Spinal cord (tissue), 10 donors: ENCODE results near the gene GLYR1. TPM values are rescaled to one million over a fixed set of nuclear protein-coding genes. Genes with fewer than 3 reads are reported as not detected.

Experiments
- DNase-seq, 6 donors: peaks; one replicate each; pipeline versions ENCODE4 v3.0.0 to v3.0.0-alpha.2; 2013 to 2015; ENCODE audit warnings: low spot score in 6 of 6, low read depth in 4 of 6
- H3K27ac ChIP-seq: one replicate; pipeline ENCODE4 v1.5.1; 2013; ENCODE audit warnings: low read depth, low read length, control low read depth
- H3K27me3 ChIP-seq: one replicate; pipeline ENCODE4 v1.6.1; 2013; ENCODE audit warnings: low read length; ENCODE audit not compliant: control insufficient read depth, insufficient read depth
- H3K36me3 ChIP-seq: one replicate; pipeline ENCODE4 v1.6.1; 2013; ENCODE audit warnings: low read length; ENCODE audit not compliant: control insufficient read depth, insufficient read depth
- H3K4me1 ChIP-seq: one replicate; pipeline ENCODE4 v1.6.1; 2013; ENCODE audit warnings: low read length; ENCODE audit not compliant: control insufficient read depth, insufficient read depth
- H3K4me3 ChIP-seq: one replicate; pipeline ENCODE4 v1.5.1; 2013; ENCODE audit warnings: low read depth, low read length, control low read depth
- H3K9me3 ChIP-seq: one replicate; pipeline ENCODE4 v1.6.1; 2013; ENCODE audit warnings: low read length; ENCODE audit not compliant: control insufficient read depth, insufficient read depth
- WGBS: methylation state at CpG from one replicate; pipeline ENCODE4 v1.1.5; 2013; ENCODE audit warnings: missing lambda C conversion rate; ENCODE audit not compliant: insufficient coverage; 5-methylcytosine and 5-hydroxymethylcytosine counted together
- polyA plus RNA-seq, 2 donors: library from polyadenylated mRNA; unstranded; fragments of 120-200 nt; gene quantifications; one replicate each; pipeline ENCODE4 v1.2.1, GENCODE V29; 2013; ENCODE audit not compliant: insufficient read length in 2 of 2
- total RNA-seq, 2 donors: library from RNA; depleted of rRNA in 1 of 2; stranded (reverse); fragments of 120-200 nt in 1 of 2; fragments of >200 nt in 1 of 2; gene quantifications; one replicate each; pipeline versions ENCODE4 v1.2.3 to v1.2.4, GENCODE V29; 2013 to 2014
- donor health status: healthy.

Gene GLYR1
- total and polyA plus RNA-seq, 4 donors: 52.5 to 134 (median 80.3) TPM

DNA sequence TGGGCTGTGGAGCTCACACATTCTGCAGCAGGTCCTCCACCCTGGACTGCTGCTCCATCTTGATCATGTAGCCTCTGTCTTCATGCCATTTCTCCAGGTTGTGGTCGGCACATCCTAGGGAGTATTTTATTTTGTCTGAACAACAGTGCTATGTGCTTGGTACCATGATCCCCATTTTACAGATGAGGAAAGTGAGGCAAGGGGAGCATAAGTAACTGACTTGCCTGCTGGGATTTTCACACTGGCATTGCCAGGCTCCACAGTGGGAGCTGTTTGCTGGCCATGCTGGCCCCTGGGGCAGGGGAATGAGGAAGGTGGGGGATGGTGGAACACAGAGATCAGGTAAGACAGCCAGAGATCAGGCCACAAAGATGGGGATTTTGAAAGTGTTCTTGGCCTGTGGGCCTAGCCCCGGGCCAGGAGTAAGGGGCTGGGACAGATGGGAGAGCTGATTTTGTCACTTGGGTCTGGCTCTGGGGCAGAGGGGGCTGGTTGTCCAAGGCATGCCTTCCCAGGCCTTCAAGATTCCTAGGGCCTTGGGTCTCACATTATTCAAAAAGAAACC is 70.9 kb downstream of the GLYR1 start:
- no peaks in the 10 kb centered on the region for H3K9me3 ChIP-seq
- no peak for DNase-seq
- WGBS: 94% methylated on average over 2 of the region's 2 CpGs
- no peaks in the 10 kb centered on the region for H3K36me3 ChIP-seq
- no peaks in the 10 kb centered on the region for H3K27me3 ChIP-seq
- H3K27ac ChIP-seq: no peak overlapping the region
- H3K4me1 ChIP-seq: no peaks in the 10 kb centered on the region
- H3K4me3 ChIP-seq: no peak overlapping the region

DNA sequence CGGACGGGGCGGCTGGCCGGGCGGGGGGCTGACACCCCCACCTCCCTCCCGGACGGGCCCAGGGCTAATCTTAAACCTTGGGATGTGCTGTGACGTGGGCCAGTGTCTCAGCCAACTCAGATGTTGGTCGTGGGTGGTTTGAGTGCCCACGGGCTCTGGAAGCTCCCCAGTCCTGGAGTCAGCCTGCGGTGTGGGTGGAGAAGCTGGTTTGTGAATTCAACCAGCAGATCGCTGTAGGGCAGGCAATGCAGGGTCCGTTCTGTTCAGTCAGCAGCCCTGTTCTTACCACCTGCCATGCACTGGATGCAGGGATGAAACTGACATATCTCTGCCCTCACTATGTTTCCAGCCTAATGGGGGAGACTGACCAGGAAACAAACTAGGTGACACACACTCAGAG is 72.1 kb downstream of the GLYR1 start:
- Histone ChIP-seq H3K27me3 (no peaks in the 10 kb centered on the region), H3K27ac (no peak overlapping the region), H3K4me1 (no peaks in the 10 kb centered on the region), H3K36me3 (no peaks in the 10 kb centered on the region), H3K9me3 (no peaks in the 10 kb centered on the region), H3K4me3 (no peak overlapping the region)
- WGBS: 85% methylated on average over 8 of the region's 13 CpGs
- DNase-seq: no peak

DNA sequence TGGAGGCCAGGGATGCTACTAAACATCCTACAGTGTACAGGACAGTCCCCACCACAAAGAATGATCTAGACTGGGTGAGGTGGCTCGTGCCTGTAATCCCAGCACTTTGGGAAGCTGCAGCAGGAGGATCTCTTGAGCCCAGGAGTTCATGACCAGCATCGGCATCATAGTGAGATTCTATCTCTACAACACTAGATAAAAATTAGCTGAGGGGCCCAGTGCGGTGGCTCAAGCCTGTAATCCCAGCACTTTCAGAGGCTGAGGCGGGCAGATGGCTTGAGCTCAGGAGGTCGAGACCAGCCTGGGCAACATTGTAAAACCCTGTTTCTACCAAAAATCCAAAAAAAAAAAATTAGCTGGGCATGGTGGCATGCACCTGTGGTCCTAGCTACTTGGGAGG is 74.7 kb downstream of the GLYR1 start:
- peaks cover 18% of the 10 kb centered on the region for H3K4me1 ChIP-seq
- DNase-seq: no peak
- H3K9me3 ChIP-seq: no peaks in the 10 kb centered on the region
- no peaks in the 10 kb centered on the region for H3K27me3 ChIP-seq
- no peaks in the 10 kb centered on the region for H3K36me3 ChIP-seq
- H3K27ac ChIP-seq: no peak overlapping the region
- H3K4me3 ChIP-seq: no peak overlapping the region
- WGBS: 93% methylated on average over 3 of the region's 5 CpGs

DNA sequence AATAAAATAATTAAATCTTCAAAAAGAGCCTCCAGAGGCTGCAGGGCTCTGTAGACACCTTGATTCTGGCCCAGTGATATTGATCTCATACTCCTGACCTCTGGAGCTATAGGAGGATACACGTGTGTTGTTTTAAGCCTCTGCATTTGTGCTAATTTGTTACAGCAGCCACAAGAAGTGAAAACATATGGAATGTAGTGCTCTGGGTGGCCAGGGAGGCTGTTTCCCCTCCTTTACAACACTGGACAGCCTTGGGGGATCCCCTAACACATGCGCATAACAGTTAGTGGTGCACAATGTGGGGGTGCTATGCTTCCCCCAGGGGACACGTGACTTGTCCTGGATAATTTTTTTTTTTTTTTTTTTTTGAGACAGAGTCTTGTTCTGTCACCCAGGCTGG is 75.4 kb downstream of the GLYR1 start:
- H3K4me1 ChIP-seq: peaks cover 21% of the 10 kb centered on the region
- H3K27me3 ChIP-seq: no peaks in the 10 kb centered on the region
- no peaks in the 10 kb centered on the region for H3K9me3 ChIP-seq
- H3K36me3 ChIP-seq: no peaks in the 10 kb centered on the region
- WGBS: 67% methylated on average over 1 of the region's 3 CpGs
- no peak overlapping the region for H3K4me3 ChIP-seq
- H3K27ac ChIP-seq: no peak overlapping the region
- no peak for DNase-seq

DNA sequence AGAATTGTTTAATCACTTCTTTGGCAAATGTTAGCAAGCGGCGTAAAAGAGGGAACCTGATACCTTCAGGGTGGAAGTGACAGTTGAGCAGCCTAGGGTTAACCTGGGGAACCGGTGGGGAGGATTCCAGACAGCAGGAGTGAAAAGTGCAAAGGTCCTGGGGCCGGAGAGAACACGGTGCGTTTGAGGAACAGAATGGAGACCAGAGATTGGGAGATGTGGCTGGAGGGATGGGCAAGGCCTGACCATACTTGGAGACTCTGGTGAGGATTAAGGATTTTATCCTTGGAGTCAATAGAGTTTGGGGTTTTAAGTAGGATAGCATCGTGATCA is 77.8 kb downstream of the GLYR1 start:
- DNase-seq: no peak
- Histone ChIP-seq H3K36me3 (peaks cover 15% of the 10 kb centered on the region), H3K4me3 (no peak overlapping the region), H3K9me3 (no peaks in the 10 kb centered on the region), H3K4me1 (peaks cover 36% of the 10 kb centered on the region), H3K27ac (no peak overlapping the region), H3K27me3 (no peaks in the 10 kb centered on the region)
- 70% methylated on average over 7 of the region's 7 CpGs for WGBS

DNA sequence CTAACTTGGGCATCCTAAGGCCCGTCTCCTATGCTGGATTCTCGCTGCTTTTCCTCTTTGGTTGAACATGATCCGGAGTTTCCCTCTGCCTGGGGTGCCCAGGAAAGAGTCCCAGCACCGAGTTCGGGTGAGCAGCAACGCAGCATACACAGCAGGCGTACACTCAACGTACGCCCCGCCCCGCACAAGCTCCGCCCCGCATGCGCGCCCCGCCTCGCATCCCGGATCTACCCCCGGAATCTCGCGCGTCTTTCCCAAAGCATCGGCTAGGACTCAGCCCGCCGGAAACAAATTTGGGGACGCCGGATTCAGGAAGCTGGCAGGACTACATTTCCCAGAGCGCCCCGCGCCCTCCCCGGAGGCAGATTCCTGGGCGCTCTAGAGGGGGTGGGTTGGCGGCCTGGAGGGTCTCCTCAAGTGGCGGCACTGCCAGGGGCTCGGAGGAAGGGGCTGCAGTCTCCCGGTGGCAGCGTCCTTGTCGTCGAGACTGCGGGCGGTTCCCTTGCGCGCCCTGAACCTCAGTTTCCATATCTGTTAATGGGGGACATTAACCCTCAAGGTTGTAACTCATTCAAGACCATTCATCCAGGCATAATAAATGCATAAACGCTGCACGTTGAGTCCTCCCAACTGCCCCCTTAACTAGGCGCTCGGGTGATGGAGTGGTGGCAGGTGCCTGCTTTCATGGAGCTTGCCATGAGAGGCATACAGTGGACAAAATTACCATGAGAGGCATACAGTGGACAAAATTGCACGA is 78.4 kb downstream of the GLYR1 start:
- WGBS: 2% methylated on average over 36 of the region's 48 CpGs
- no peaks in the 10 kb centered on the region for H3K27me3 ChIP-seq
- peak overlapping the region; percentile 72 for H3K4me3 ChIP-seq
- H3K4me1 ChIP-seq: peaks cover 36% of the 10 kb centered on the region
- H3K36me3 ChIP-seq: peaks cover 20% of the 10 kb centered on the region
- H3K27ac ChIP-seq: peak overlapping the region; percentile 87
- no peaks in the 10 kb centered on the region for H3K9me3 ChIP-seq
- DNase-seq: peak; percentile 83 to 99 (median 94)

DNA sequence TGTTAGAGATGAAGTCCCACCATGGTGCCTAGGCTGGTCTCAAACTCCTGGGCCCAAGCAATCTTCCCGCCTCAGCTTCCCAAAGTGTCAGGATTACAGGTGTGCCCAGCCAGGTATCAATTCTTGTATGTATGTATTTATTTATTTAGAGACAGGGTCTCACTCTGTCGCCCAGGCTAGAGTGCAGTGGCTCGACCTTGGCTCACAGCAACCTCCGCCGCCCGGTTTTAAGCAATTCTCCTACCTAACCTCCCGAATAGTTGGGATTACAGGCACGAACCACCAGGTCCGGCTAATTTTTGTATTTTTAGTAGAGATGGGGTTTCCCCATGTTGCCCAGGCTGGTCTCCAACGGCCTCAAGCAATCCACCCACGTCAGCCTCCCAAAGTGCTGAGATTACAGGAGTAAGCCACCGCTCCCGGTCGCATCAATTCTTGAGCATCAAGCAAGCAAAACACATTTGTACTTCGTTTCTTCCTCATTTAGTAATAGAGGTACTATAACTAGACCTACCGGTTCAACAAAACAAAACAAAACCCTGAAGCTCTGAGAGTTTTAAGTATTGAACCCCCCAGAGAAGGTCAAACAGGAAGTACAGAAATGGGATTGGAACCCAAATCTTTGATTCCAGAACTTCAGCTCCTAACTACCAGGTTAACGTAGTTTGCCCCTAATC is 79.1 kb downstream of the GLYR1 start:
- H3K4me3 ChIP-seq: peak overlapping the region; percentile 72
- no peaks in the 10 kb centered on the region for H3K9me3 ChIP-seq
- WGBS: 49% methylated on average over 3 of the region's 17 CpGs
- H3K36me3 ChIP-seq: peaks cover 27% of the 10 kb centered on the region
- H3K27me3 ChIP-seq: no peaks in the 10 kb centered on the region
- H3K27ac ChIP-seq: peak overlapping the region; percentile 87
- peak in 1 of 6 donors; percentile 46 for DNase-seq
- H3K4me1 ChIP-seq: peaks cover 36% of the 10 kb centered on the region

DNA sequence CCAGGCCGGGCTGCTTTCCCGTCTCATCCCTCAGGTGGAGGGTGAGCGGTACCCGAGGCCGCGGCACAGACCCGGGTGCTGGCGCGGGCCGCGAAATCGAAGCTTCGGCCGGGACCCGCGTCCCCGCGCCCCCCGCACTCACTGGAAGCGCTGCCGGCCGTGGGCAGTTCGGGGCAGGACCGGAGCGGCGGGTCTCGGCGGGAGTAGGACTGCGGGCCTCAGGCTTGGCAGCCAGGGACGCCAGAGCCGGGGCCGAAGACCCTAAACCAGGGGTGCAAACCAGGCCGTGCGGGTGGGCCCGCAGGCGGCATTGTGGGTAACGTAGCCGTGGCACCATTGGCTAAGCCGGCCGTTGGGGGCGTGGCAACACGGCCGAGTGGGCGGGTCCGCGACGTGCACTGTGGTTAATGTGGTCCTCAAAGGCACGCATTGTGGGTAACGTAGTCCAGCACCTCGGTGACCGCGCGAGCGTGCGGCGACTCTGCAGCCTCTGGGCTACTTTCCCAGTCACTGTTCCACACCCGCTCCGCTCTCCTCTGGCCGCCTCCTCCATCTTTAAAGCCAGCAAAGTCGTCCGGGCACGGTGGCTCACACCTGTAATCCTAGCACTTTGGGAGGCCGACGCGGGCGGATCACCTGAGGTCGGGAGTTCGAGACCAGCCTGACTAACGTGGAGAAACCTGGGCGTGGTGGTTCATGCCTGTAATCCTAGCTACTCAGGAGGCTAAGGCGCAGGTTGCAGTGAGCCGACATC is 80.0 kb downstream of the GLYR1 start, which contains the start of gene ZNF500:
Gene ZNF500, minus strand, starts transcription at position 288 of the 754 bp plus-strand sequence. CDS start 1,184 bp downstream, outside the sequence.
- Histone ChIP-seq H3K27me3 (no peaks in the 10 kb centered on the region), H3K27ac (peak within 1 kb of the TSS; percentile 87), H3K36me3 (peaks cover 37% of the 10 kb centered on the region), H3K9me3 (no peaks in the 10 kb centered on the region), H3K4me3 (peak within 1 kb of the TSS; percentile 78), H3K4me1 (peaks cover 36% of the 10 kb centered on the region)
- peak; percentile 91 to 99 (median 95) for DNase-seq
- WGBS: 3% methylated on average over 68 of the region's 72 CpGs
